B cell (primary cell): ENCODE measurements around the gene GFOD1.
"Not testable (repeated sequence)": the region's sequence is repeated elsewhere in the genome, so short reads cannot be mapped to it uniquely, and the experiment has no call there.

Source experiments
- EZH2 ChIP-seq: IDR thresholded peaks from 2 replicates; pipeline ENCODE4 v1.6.1; 2012; ENCODE audit warnings: borderline replicate concordance, low read depth, mild to moderate bottlenecking, moderate library complexity, low read length; ENCODE audit not compliant: insufficient read depth, poor library complexity, severe bottlenecking
- TF ChIP-seq, protein P1 (sequence below): fragments of 200-600 bp; IDR thresholded peaks from one replicate; pipeline ENCODE4 v1.8.0; 2022; ENCODE audit warnings: antibody characterized with exemption, mild to moderate bottlenecking

- TF ChIP-seq EZH2, result not testable (repeated sequence)
- TF ChIP-seq, protein P1, sequence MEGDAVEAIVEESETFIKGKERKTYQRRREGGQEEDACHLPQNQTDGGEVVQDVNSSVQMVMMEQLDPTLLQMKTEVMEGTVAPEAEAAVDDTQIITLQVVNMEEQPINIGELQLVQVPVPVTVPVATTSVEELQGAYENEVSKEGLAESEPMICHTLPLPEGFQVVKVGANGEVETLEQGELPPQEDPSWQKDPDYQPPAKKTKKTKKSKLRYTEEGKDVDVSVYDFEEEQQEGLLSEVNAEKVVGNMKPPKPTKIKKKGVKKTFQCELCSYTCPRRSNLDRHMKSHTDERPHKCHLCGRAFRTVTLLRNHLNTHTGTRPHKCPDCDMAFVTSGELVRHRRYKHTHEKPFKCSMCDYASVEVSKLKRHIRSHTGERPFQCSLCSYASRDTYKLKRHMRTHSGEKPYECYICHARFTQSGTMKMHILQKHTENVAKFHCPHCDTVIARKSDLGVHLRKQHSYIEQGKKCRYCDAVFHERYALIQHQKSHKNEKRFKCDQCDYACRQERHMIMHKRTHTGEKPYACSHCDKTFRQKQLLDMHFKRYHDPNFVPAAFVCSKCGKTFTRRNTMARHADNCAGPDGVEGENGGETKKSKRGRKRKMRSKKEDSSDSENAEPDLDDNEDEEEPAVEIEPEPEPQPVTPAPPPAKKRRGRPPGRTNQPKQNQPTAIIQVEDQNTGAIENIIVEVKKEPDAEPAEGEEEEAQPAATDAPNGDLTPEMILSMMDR, result not testable (repeated sequence)
Observed at GRCh38 chr6:13510433-13510832, 23.0 kb upstream of the GFOD1 start.
